Measurements from ENCODE around the gene SNX25.
A peak's percentile ranks its signal among the peaks of the same experiment; 100 is the strongest.
"Not testable (repeated sequence)": the region's sequence is repeated elsewhere in the genome, so short reads cannot be mapped to it uniquely, and the experiment has no call there.

Gene SNX25

DNA sequence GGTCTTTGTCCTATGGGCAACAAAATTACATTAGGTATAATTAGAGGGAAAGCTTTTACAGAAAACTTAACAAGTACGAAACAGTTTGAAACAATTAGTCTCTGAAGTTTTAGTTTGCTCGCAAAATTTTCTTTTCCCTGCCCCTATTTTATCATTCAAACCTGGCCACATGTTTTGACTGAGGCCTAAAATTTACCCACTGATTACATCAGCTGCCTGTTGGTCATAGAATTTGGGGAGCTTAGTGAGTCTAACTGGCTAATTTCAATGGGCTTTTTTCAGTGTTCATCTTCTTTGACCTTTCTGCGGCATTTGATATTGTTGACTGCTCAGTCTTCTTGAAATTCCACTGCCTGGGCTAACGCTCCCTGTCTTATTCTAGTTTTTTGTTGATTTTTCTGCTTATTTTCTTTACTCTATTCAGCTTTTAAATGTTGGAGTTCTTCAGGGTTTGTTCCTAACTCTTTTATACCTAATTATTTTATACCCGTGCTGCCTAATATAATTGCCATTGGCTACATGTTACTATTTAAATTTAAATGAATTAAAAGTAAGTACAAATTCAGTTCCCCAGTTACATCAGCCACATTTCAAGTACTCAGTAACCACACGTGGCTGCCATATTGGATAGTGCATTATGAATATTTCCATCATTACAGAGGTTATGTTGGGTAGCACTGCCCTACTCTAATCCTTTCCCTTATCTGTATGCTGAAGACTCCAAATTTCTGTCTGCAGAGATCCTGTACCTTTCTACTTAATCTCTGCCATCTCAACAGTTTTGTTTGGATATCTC is 87.5 kb downstream of the SNX25 start:
- no peak overlapping the region for H3K27ac ChIP-seq
- no peak for DNase-seq (ENCODE audit: low read depth, low spot score)

DNA sequence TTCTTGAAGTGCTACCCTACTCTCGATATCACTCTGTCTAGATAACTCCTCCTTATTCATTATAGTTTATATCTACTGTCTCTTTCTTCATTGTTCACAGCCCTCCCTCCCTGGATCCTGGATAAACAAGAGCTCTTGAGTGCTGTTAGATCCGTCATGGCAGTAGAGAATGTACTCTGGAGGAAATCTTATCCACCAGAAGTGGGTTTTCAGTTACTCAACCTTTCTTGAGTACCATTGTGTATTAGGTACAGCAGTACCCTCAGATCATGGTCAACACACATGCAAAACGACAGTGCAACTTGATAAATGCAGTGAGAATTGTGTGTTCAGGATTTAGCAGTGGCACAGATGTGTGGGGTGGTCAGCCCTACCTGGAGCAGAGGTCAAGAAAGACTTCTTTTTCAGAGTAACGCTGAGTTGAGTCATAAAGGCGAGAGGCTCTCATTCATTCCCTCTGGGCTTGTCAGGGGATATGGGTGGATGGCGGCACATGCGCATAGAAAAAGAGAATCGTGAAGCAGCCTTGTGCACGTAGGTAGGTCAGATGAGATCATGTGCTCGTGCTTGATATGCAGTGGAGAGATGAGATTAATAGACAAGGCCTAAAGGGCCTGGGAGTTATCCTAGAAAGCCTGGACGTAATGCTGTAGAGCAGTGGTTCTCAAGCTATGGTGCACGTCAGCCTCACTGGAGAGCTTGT is 89.5 kb downstream of the SNX25 start:
- H3K27ac ChIP-seq, result no peak overlapping the region
- DNase-seq (ENCODE audit: low read depth, low spot score), result no peak

DNA sequence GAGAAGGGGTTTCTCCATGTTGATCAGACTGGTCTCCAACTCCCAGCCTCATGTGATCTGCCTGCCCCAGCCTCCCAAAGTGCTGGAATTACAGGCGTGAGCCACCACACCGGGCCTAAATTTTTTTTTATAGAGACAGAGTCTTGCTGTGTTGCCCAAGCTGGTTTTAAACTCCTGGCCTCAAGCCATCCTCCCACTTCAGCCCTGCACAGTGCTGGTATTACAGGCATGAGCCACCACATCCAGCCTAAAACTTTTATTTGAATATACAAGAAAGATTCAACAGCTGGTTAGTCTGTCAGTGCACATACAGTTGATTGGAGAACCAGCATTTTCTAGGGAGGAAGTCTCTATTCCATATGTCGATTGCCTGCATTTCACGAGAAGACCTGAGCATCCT is 95.1 kb downstream of the SNX25 start:
- no peak for DNase-seq (ENCODE audit: low read depth, low spot score)
- H3K27ac ChIP-seq, result peak overlapping the region; percentile 90

DNA sequence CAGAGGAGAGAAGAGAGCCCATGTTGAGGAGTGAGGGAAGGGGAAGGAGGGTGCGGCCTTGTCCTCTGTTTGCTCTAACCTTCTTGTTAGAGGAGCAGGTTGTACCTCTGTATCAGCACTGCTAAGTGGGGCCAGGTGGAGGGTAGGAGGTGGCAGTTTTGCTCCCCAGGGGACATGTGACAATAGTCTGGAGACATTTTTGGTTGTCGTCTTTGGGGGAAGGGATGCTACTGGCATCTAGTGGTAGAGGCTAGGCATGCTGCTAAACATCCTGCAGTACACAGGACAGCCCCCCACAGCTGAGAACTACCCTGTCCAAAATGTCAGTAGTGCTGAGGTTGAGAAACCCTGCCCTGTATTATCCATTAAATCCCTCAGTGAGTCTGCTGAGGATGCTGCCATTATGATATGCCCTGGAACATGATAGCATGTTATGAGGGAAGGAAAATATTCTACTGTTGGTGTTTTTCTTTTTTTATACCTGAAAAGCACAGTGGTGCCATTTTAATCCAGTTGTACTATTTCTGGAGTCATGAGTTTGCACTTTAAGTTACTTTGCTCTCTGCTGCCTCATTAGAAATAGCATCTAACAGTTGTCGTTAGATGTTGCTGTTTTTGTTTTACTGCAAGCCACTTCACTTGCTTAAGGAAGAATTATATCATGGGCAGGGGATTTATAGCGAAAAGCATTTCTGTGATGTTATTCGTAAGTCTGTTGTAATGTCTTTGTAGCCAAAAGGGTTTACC is 95.7 kb downstream of the SNX25 start:
- DNase-seq (ENCODE audit: low read depth, low spot score), result no peak
- H3K27ac ChIP-seq, result peak overlapping the region; percentile 90

DNA sequence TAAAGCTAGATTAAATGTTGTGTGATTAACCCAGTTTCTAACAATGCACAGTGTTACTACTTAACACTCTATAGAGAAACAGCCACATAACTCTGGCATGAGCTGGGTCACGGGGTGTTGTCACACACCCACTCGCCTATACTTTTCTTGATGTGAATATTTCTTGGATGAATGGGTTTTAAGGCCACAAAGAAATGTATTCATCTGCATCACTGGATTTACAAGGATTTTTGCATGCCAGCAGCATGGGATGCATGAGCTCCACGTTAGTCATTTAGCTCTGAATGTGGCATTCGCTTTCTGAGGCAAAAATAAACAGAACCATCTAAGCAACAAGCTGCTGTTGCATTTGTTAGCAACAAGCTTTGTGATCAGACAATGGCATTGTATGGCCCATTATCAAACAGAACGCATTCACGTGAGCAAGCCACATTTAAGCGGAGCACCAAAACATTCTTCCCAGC is 96.6 kb downstream of the SNX25 start:
- peak; percentile 98 for DNase-seq (ENCODE audit: low read depth, low spot score)
- H3K27ac ChIP-seq, result peak overlapping the region; percentile 90

DNA sequence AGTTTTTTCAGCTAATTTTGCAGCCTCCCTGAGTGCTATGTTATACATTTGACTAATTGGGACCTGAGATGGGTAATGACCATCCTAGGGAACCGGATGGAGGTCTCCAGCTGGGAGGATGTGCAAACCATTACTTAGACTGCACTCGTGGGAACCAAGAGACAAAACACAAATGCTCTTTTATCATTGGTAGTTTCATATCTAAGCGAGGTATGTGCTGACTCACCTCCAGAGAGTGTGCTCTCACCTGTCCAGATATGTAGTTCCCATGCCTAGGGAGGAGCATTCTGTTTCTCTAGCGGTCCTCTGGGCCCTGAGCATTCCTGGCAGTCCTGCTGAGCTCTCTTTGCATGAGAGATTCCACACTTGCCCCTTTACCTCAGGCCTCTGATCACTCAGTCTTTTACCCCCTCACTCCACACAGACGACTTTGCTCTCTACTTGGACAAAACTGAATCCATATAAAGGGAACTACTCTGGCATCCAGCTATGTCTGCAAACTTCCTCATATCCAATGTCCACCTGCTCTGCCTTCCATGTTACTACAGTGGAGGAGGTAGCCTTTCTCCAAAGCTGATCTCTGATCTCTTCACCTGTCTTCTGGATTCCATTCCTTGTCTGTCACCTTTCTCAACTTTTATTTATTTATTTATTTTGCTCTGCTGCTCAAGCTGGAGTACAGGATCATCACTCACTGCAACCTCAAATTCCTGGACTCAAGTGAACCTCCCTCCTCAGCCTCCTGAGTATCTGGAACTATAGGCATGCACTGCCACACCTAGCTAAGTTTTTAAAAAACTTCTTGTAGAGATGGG is 97.9 kb downstream of the SNX25 start:
- DNase-seq (ENCODE audit: low read depth, low spot score), result peak; percentile 84
- peak overlapping the region; percentile 90 for H3K27ac ChIP-seq

DNA sequence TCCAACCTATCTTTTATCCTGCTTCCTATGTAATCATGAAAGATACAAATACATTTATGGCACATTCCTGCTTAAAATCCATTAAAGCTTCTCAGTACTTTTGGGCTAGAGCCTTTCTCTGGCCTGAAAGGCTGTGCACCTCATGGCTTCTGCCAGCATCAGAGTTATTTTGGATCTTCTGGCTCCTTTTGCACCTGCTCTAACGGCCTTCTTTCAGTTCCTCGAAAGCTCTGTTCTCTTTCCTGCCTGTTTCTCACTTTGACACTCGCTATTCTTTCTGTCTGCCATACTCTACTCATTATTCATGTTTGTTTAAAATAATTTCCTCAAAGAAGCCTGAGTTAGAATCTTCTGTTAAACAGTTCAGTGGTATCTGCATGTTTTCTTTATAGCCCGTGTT is 100.4 kb downstream of the SNX25 start:
- no peak for DNase-seq (ENCODE audit: low read depth, low spot score)

DNA sequence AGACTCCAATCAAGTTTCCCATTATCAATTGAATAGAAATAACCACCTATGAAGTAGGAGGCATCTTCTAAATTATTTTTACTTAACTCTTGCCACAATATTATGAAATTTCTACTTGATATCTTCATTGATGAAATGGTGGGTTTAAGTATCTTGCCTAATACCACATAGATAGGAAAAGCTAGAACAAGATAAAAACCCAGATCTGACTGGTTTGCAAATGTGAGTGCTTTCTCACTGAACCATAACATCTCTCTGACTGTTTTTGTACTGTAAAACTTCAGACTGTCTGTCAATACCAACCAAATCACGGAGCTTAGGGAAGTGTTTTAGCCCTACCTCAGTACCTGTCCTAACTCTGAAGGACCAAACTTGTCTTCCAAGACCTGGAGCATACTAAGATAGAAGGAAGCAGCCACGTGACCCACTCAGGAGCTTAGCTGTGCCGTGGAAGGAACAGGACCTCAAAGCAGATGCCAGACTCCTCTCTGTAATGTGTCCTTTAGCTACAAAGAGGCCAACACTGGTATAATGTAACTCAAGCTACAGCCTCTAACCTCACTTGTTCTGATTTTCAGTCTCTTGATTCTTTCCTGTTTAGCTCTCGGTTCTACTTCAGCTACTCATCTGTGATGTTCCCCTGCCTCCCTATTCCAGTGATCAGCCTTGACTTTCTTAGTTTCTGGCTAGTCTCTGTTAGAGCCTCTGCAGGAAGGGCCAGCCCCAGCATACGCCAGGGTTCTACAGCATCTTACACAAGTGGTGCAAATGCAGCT is 101.9 kb downstream of the SNX25 start:
- no peak for DNase-seq (ENCODE audit: low read depth, low spot score)
- no peak overlapping the region for H3K27ac ChIP-seq

More for the DNA sequence above, 100.4 kb downstream of the SNX25 start:
- no peak overlapping the region for H3K27ac ChIP-seq

DNA sequence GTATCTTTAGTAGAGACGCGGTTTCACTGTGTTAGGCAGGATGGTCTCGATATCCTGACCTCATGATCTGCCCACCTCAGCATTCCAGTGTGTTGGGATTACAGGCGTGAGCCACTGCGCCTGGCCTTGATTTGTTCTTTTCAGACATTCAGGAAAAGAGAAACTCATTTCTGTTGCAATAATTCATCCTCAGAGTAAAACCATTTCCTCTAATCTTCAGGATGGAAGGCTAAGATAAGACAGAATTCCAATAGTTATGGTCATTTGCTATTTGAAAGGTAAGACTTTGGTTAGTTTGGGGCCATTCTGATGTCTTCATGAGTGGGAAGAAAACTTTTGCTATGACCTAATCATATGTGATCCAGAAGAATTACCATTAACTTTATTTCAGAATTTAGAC is 103.3 kb downstream of the SNX25 start:
- no peak overlapping the region for H3K27ac ChIP-seq
- no peak for DNase-seq (ENCODE audit: low read depth, low spot score)

DNA sequence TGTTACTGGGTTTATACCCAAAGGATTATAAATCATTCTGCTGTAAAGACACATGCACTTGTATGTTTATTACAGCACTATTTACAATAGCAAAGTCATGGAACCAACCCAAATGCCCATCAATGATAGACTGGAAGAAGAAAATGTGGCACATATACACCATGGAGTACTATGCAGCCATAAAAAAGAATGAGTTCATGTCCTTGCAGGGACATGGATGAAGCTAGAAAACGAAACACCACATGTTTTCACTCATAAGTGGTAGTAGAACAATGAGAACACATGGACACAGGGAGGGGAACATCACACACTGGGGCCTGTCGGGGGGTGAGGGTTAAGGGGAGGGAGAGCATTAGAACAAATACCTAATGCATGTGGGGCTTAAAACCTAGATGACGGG is 108.1 kb downstream of the SNX25 start:
- DNase-seq (ENCODE audit: low read depth, low spot score); H3K27ac ChIP-seq: not testable (repeated sequence)

DNA sequence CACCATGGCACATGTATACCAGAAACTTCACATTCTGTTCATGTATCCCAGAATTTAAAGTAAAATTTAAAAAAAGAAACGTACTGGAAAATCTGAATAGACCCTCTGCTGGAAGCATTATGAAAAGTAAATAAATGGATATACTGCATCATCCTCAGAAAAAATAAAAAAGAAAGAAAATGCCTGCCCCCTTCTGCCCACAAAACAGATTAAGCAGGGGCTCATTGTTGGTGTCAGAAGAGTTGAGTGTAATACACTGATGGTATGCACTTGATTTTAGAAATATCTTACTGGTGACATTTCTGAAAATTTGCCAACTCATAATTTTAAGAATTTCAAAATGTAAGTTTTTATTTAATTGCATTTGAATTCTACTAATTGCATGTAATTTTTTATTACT is 108.5 kb downstream of the SNX25 start:
- DNase-seq (ENCODE audit: low read depth, low spot score), result no peak

DNA sequence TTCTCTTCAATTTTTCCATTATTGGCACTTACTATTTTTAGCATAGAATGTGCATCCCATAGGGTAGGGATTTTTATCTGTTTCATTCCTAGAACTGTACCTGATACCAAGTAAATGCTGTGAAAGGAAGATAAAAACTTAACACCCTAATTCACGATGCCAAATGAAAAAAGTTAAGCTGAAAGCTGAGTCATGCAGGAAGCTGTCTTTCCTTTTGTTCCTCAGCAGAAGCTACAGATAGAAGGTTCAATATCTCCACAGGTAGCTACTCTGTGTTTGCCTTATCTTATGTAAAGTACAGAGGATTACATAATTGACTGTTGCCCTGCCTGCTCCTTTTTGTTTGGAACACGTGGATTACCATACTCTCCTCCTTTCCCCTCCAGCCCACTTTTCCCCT is 109.3 kb downstream of the SNX25 start:
- DNase-seq (ENCODE audit: low read depth, low spot score), result no peak
- peak overlapping the region; percentile 0 for H3K27ac ChIP-seq

More for the DNA sequence above, 108.5 kb downstream of the SNX25 start:
- H3K27ac ChIP-seq, result no peak overlapping the region

DNA sequence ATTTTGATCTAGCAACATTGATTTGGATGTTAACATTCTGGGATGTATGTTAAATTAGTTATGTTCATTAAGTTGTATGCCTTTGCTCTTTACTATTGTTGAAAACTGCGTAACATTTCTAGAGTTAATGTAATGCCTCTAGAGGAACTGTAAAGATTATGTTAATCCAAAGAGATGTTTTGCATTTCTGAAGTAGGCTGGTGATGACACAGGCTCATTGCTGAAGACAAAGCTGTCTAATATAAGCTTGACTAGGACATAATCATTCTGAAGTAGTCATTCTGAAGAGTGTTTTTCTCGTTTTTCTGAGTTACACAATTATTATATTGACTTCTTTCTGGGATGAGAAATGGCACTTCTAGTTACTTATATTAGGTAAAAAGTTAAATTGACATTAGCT is 113.4 kb downstream of the SNX25 start:
- H3K27ac ChIP-seq, result no peak overlapping the region
- no peak for DNase-seq (ENCODE audit: low read depth, low spot score)

DNA sequence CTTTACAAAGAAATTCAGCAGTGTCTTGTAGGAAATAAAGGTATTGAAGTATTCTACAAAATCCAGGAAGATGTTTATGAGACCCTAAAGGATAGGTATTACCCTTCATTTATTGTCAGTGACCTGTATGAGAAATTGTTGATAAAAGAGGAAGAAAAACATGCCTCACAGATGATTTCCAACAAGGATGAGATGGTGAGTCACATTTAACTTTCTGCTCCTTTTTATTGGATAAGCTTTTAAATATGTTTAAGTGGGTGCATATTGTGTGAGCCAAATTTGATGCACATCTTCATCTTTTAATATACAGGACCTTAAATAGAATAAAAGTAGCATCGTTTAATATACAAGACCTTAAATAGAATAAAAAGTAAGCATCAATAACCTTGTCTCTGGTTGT is 114.2 kb downstream of the SNX25 start:
- no peak for DNase-seq (ENCODE audit: low read depth, low spot score)
- no peak overlapping the region for H3K27ac ChIP-seq

DNA sequence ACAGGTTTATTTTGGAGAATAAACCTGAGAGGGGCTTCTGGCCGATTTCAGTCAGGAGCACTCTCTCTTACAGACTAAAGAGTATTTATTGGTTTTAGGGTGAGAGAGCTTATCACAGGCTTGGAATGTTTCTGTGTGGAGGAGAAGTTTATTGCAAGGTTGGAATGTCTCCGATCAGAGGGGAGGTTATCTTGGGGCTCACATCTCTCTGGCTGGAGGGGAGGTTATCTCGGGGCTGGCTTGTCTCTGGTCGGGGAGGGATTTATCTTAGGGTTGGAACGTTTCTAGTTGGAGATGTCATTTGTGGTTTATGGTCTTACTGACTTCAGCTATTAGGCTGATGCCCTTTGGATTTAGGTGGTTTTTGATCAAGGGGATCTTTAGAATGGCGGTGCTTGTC is 115.0 kb downstream of the SNX25 start:
- DNase-seq (ENCODE audit: low read depth, low spot score); H3K27ac ChIP-seq: not testable (repeated sequence)

DNA sequence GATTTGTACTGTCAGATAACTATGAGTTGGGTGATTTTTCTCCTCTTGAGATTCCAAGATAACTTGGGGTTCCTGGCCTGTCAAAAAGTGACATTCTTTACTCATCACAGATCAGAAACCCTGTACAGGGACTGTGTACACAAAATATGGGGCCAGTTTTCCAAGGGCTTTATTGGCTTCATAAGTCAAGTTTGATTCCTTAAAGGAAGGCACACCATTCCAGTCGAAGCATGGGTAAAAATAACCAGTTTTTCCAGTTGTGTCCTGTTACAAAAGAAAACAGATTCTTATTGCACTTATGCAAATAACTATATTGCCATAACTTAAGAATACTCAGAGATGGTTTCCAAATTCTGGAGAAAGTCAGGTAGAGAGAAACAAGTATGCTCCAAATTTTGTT is 116.3 kb downstream of the SNX25 start:
- DNase-seq (ENCODE audit: low read depth, low spot score); H3K27ac ChIP-seq: not testable (repeated sequence)

DNA sequence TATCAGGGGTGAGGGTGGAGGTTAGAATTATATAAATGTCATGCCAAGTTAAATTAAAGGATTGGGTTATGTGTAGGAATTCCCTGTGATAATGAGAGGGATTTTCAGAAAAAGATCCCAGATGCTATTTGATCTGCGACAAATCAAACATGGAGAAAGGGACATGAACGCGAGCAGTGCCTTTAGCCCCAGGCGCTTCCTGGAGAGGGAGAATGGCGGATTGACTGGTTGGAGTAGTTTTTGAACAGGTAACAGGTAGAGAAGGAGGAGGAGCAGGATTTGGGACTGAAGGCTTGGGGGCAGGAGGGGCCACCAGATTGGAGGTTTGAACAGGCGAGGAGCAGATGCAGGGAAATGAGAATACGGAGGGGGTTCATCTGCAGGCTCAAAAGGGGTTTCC is 119.2 kb downstream of the SNX25 start:
- H3K27ac ChIP-seq, result no peak overlapping the region
- DNase-seq (ENCODE audit: low read depth, low spot score), result no peak

DNA sequence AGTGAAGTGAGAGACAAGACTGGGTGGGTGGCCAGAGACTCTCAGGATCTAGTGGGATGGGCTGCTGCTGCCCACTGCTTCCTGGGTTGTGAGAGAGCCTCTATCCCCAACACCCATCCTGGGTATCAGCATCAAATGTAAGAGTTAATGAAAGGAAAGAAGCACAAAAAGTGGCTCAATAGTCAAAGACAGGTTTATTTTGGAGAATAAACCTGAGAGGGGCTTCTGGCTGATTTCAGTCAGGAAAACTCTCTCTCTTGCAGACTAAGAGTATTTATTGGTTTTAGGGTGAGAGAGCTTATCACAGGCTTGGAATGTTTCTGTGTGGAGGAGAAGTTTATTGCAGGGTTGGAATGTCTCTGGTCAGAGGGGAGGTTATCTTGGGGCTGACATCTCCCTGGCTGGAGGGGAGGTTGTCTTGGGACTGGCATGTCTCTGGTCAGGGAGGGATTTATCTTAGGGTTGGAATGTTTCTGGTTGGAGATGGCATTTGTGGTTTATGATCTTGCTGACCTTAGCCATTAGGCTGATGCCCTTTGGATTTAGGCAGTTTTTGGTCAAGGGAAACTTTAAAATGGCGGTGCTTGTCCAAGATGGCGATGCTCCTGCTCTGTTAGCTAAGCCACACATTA is 120.6 kb downstream of the SNX25 start:
- not testable (repeated sequence) for H3K27ac ChIP-seq; DNase-seq (ENCODE audit: low read depth, low spot score)

Data from epithelial cell of prostate (primary cell).